ENCODE data around the gene APEH. TPM values are rescaled to one million over a fixed set of nuclear protein-coding genes. Genes with fewer than 3 reads are reported as not detected.

Gene APEH
- total and polyA plus RNA-seq, 2 experiments from 2014 or later = 170 to 264 TPM

DNA sequence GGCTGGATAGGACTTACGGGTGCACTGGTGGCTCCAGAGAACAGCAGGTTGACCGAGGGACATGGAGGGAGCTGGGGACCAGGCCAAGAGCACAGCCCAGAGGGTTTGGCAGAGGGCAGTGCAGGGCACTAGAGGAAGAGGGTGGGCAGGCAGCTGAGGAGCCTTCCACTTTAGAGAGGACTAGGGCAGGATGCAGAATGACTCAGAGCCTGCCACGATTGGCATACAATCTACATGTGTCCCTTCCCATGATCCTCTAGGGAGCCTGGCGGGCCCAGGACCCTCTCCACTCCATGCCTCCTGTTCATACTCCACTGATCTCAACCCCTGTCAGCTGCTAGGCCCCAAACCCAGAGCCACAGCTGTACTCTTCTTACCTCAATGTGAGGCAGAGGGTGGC lies 14.4 kb upstream of the APEH start:
- no peak overlapping the region for H3K27ac ChIP-seq (ENCODE audit: low read depth)
- no peak overlapping the region for H3K4me3 Mint-ChIP-seq
- no peaks in the 10 kb centered on the region for H3K9me3 Mint-ChIP-seq
- no peaks in the 10 kb centered on the region for H4K20me1 ChIP-seq (replicated peaks; ENCODE audit: insufficient read depth)
- no peak overlapping the region for H3K27ac Mint-ChIP-seq
- DNase-seq (ENCODE audit: low spot score) = no peak
- TF ChIP-seq STAT1 (IDR thresholded peaks at IDR 0.05; ENCODE audit: unreplicated experiment) = no peak
- no peak for TF ChIP-seq ZNF114 (CRISPR knock-in tag; IDR thresholded peaks at IDR 0.05)
- TF ChIP-seq REST (IDR thresholded peaks at IDR 0.05; ENCODE audit: unreplicated experiment) = no peak
- no peak for TF ChIP-seq ZNF462 (CRISPR knock-in tag; IDR thresholded peaks at IDR 0.05)
- no peak for TF ChIP-seq JUNB (IDR thresholded peaks at IDR 0.05; ENCODE audit: unreplicated experiment)
- no peak for TF ChIP-seq CREB1 (CRISPR knock-in tag; IDR thresholded peaks at IDR 0.05; ENCODE audit: low read depth)
- TF ChIP-seq EZH2phosphoT487 (IDR thresholded peaks at IDR 0.05; ENCODE audit: unreplicated experiment) = no peak
- no peak for TF ChIP-seq EZH2 (IDR thresholded peaks at IDR 0.05; ENCODE audit: low read depth, unreplicated experiment)
- no peak for TF ChIP-seq NANOG (IDR thresholded peaks at IDR 0.05; ENCODE audit: borderline replicate concordance)
- no peaks in the 10 kb centered on the region for H3K36me3 ChIP-seq (ENCODE audit: insufficient read depth)
- no peaks in the 10 kb centered on the region; the same call in 2 of the 3 replicates for H3K36me3 Mint-ChIP-seq (ENCODE audit: low read depth)
- ATAC-seq = no peak
- no peaks in the 10 kb centered on the region for H3K79me2 ChIP-seq (replicated peaks; ENCODE audit: insufficient read depth)
- H3F3A ChIP-seq (replicated peaks; ENCODE audit: low read depth) = no peaks in the 10 kb centered on the region
- H3K4me1 Mint-ChIP-seq = peaks cover 2% of the 10 kb centered on the region
- no peaks in the 10 kb centered on the region for H3K27me3 ChIP-seq (ENCODE audit: insufficient read depth)
- no peaks in the 10 kb centered on the region for H3K4me1 ChIP-seq (ENCODE audit: insufficient read depth)
- H3K4me2 ChIP-seq = no peak overlapping the region
- H3K9me2 ChIP-seq (ENCODE audit: insufficient read depth) = no peaks in the 10 kb centered on the region
- H3K27me3 Mint-ChIP-seq (ENCODE audit: insufficient read depth, low read depth, poor library complexity) = peaks cover 16% of the 10 kb centered on the region
- no peak overlapping the region for H3K4me3 ChIP-seq
- H2AFZ ChIP-seq = no peak overlapping the region

Data from GM23338 (cell line).